Stimulated activated CD8-positive, alpha-beta memory T cell treated with anti-CD3 and anti-CD28 coated beads, Interleukin-7, amount 100 ng/mL, for 48 hours (primary cell): ENCODE results near the gene MSX2.

Source experiments
- DNase-seq, 2 donors: peaks; one replicate each; pipeline ENCODE4 v3.0.0-alpha.2; 2020; ENCODE audit warnings: low read depth in 1 of 2; ENCODE audit errors: extremely low read depth in 1 of 2

The MSX2 gene

DNA sequence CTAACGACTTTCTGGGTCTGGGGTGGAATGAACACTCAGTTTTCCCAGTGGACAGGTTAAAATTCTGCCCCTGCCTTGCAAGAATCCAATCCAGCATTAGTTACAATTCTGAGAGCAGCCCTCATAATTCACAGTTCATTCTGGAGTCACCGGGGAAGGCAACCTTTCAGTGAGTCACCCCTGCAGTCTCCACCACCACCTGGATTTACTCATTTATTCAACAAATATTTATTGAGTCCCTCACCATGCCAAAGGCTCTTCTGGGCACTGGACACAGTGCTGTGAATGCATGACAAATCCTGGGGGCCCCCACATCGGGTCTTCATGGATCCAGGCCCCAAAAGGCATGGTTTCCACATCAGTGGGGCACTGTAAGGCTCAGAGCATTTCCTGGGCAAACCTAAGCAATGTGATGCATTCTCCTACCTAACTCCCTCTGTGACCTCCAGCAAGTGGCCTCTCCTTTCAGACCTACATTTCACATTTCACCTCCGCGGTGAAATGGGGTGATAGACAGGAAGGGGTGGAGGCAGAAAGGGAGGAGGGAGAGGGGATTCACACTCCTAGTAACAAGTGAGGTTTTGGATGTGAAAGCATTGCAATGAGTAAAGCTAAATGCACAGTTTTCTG is 6.4 kb upstream of the MSX2 start:
- DNase-seq: no peak

DNA sequence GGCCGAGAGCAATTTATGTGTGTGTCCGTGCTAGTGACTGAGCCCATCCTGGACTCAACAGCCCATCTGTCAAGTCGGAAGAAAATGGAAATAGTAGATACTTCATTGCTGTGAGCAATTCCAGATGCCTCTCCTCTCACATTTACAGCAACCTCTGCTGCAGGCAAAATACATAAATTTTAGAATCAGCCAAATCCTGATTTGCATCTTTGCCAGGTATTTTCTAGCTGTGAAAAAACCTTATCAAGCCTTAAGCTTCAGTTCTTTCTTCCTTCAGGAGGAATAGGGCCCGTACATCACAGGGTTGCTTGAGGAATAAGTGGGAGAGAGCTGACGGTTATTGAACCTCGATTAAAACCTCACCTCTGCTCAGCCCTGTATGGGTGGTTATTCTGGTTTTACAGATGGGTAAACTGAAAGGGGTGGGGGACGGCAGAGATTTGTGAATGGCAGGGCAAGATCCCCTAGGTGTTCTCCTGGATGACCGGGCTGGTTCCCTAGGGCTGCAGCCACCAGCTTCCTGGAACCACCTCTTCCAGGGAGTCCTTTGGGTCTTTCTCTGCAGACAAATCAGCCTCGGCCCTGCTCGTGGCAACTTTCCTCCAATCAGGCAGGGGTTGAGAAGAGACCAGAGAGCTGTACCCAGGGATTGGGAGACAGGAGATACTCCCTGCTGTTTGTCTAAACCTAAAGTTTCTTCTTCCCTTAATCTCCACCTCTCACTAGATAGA is 5.3 kb upstream of the MSX2 start:
- DNase-seq: no peak

DNA sequence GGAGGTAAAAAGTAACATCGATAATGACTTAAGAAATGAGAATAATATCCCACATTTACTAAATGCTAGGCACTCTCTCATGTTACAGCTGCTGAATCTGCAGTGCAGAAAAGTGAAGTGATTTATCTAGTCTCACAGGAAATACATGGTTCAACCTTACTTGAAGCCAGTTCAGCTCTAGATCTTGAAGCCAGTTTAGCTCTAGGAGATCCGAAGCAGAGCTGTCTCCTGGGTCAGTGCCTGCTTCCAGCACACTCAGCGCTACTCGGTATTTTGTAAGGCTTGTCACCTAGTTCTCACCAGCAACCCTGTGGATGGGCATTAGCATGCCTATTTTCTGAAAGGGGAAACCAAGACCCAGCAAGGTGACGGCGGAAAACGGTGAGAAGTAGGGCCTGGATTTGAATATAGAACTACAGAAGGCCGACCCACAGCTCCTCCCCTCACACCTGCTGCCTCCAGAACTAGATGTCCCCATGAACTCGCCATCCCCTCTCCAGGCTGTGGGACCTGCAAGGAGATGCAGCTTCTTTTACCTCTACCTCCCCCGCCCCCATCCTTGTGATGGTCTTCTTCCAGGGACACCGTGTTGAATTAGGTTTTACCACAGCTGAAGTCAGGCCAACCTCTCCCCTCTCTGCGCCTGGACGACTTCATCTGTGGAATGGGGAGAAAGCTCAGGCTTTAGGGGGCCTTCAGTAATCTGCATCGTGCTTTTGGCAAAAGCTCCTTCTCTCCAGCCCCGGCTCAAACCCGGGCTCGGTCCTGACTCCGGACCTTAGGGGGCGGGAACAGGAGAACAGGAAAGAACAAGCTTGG is 4.4 kb upstream of the MSX2 start:
- DNase-seq: no peak

DNA sequence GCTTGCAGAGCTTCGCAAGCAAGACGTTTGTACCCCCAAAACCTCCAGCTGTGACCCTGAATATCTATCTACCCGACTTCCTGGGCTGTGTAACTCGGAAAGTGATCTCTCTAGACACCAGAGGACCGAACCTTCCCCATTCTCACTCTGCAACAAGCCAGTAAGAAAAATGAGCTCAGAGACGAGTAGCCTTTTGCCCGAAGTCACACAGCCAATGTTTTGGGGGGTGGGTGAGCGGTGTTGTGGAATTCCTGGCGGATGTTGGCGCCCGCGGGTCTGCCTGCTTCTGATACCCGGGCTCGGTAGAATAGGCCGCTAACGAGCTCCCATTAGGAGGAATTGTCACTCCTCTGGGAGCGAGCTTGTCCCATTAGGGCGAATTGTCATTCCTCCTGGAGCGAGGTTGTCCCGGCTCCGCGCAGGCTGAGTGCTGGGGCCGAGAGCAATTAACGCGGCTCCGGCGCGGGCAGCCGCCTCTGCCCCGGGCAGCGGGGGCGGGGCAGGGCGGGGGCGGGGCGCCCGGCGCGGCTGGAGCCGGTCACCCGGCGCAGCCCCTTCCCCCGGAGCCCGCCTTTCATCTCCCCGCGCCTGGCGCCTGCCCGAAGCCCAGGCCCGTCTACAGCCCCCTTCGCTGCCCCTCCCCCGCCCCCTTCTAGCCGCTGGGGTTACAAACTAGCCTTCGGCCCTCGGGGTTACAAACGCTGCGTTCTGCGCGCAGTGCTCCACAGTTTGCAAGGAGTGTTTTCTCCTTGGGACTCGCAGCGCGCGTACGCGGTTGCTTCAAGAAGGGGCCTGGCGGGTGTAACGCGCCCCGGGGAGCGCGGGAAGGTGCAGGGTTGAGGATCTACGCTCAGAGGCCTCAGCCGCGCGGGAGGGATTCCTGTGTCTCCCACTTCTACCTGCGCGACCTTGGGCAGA is 3.5 kb upstream of the MSX2 start:
- DNase-seq: no peak

DNA sequence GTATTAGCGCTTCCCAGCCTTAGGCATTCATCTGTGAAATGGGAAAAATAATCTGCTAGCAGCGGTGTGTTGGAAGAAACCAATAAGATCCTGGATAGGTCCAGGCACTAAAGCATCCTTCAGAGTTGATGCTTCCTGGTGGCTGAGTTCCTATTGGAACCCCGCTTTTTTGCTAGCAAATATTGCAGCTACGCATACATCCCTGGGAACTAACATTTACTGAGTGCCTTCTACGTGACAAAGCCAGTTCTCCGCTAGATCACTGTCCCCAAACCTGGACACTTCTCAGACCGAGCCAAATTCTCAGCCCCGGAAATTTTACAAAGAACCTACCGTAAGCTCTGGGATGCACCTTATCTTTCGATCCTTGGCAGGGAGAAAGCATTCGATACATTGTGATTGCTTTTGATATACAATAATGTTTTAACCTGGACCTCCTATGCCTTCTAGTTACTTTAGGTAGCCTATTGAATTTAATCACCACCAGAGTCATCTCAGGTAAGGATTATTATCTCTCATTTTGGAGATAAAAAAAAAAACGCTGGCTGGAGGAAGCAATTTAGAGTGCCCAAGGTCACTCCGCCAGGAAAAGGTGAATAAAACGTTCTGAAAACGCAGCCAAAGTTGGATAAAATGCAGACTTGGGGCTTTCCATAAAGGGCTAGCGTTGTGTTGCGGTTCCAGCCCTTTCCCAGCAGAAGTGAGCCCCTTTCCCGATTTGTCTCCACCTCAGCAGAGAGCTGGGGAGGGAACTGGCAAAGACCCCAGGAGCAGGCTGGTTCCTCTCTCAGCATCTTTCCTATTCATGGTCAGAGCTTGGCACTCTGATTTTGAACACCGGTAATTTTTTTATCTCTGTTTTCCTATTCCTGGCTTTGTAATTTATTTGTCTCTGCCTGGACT is 2.6 kb upstream of the MSX2 start:
- no peak for DNase-seq

DNA sequence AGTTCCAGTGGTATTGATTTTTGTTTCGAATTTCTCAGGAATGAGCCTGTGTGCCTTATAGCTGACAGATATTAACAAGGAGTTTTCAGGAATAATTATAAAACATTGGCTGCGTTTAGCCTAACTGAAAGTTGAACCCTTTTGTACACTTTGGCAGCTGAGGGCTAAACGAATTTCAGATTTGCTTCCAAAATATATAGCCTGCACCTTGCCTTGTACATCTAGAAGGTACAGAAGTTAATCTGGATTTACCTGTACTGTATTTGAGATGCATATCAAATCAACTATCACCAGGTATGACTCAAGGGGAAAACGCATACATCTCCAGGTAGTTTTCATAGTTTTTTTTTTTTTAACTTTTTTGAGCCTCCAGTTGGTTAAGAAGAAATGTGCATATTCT is 1.9 kb upstream of the MSX2 start:
- DNase-seq: no peak

DNA sequence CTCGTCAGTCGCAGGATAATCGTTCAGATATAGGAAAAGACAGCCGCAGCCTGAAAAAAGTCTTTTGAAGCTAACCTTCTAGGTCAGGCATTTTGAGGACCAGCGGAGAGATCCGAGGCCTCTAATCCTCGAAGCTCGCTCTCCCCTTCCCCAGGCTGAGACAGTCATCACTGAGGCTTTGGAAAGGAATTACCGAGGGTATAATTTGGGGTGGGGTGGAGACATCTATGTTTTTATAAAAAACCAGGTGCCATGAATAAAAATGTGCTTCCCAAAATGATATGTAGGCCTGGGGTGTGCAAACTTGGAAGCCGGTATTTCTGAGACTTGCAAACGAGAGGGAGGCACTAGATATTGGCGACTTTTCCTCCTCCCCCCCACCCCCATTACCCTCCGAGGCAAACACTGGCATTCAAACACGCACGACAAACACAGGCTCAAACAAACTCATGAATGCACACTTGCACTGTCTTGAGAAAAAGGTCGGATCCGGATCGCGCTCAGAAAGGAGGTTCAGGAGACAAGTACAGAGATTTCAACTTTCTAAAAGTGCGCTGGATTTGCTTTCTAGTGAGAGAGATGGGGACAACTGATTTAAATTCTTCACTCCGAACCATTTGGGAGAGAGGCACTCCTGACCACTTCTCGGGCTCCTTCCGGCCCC is 935 bp upstream of the MSX2 start:
- no peak for DNase-seq

DNA sequence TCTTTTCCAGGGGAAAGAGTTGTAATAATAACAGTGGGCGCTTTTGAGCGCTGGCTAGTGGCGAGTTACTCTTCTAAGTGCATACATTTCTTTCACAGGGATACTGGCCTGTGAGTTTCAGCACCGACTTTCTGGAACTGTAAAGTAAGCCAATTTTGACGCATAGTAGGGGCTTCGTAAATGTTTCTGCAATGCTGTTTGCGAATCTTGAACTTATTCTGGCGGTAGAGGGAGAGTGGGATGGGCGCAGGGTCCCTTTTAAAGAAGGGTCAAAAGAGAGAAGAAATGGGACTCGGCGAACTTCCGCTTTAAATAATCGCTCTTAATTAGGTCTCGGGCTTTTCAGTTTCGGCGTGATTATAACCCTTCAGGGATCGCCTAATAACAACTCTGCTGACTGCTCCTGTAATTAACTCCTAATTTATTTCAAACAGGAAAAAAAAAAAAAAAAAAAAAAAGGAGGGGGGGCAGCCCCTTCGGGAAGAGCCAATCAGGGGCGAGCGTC is 351 bp upstream of the MSX2 start:
- no peak for DNase-seq

DNA sequence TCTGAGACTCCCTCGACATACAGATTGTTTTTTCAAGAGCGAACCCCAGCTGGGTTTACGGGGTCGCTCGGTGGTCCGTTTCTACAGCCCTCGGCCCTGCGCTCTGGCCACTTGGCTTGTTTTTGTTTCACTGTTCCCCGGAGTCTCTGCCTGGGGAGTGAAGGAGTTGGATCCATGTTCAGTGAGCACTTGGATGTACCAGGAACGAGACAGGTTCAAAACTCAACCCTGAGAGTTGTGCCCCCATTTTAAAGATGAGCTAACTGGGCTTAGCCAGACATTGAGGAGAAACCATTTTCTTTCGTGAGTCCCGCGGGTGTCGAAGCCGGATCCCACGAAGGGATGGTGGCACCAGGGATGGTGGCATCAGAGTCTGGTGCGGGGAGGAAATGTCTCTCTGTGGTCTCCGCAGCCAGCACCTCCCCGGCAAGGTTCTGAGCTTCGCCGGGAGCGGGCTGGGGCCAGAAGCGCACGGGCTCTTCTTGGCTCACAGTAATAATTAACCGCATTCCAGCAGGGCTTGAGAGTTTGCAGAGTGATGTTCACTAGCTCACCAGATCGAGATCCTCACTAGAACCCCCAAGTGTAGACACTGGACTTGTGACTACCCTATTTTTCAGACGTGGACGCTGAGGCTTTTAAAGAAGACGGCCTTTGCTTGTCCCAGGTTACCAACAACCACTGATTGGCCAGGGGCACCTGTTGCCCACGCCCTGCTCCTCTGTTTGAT is 1.0 kb downstream of the MSX2 start:
- no peak for DNase-seq

DNA sequence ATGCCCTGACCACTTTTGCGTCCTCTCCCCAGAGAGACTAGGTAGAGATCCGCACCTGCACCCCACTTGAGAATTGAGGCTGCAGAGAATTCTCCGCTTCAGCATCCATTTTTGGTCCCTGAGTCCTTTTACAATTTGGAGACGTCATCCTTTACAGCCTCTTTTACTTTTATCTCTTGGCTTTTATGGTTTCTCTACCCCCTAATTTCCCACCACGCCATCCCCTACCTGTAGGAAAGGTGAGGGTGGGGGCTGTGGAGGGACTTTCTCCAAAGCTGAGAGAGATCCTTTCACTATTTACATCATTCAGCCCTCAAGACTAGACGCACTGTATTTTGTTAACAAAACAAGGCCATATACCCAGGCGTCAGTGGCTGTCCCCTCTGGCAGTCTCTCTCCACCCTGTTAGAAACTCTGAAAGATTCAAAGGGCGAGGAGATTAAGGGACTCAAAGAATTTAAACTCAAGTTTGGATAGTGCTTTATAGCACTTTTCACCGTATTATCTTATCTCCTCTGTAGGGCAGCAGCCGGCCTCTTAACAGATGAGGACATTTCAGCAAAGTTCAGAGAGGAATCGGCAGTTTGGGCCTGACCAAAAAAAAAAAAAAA is 1.7 kb downstream of the MSX2 start:
- DNase-seq: no peak

DNA sequence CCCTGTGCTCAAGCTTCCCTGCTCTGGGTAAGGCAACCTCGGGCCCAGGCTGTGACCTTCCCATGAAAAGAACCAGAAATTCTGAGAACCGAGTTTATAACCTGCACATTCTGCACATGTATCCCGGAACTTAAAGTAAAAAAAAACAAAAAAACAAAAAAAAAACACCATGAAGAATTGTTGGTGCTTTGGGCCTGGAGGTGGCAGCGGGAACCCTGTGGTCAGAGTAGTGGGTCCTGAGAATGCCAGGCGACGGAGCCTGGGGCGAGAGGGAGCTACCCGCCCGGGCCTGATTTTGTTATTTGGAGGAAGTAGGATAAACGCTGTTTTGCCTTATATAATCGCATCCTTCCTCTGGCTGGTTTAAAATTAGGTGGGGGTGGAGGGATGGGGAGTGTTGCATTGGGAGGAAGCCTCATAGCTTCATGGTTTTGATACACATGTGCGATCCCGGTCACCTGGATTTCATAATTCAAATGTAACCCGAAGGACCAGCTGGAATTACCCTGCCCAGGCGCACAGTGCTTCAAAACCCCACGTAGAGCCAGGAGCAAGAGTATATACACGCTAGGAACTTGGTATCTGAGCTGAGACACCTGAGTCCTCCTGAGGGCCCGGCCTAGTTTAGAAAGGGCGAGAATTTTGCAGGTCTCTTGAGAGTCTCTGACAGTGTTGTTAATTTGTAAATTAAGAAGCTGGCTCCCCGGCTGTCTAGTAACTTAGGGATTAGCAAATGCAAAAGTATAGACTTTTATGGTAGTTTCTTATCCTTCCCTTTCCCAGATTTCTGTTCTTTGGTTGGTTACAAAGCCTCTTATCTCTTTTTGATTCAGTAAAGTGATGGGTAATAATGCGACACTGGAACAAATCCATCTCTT is 2.8 kb downstream of the MSX2 start:
- no peak for DNase-seq

DNA sequence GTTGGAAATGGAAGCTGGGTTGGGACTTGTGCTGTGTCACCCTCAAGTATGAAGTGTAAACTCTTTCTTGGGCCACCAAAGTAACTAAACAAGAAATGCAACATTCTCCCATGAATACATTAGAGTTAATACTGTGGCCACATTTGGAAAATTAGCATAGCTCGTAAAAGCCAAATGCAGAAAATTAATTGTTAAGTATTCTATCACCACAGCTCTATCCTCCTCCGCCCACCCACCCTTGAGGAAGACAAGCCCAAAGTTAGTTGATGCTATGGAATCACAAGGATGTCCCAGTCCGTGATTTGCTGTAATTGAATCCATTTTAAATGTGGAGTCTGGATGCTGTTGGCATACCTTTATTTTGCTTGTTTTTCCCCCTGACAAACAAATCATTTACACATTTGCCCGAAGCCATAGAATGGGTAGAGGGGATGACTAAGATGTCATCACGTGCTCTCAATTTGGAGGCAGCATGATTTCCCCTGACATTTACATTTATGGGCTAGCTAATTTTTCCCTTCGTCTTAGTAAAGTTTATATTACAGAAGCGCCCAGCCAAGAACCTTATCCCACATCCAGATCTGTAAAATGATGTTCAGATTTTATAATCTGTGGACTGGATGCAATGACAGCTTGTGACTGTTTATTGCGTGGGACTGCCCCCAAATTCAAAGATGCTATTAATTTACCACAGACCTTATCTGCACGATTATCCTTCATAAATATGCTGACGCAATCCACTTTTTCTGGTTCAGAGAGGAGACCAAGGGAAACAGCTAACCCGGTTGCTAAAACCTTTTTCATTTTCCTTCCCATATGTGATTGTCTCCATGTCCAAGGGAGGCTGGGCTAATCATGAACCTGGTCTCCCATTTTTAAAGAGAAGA is 3.7 kb downstream of the MSX2 start:
- no peak for DNase-seq

DNA sequence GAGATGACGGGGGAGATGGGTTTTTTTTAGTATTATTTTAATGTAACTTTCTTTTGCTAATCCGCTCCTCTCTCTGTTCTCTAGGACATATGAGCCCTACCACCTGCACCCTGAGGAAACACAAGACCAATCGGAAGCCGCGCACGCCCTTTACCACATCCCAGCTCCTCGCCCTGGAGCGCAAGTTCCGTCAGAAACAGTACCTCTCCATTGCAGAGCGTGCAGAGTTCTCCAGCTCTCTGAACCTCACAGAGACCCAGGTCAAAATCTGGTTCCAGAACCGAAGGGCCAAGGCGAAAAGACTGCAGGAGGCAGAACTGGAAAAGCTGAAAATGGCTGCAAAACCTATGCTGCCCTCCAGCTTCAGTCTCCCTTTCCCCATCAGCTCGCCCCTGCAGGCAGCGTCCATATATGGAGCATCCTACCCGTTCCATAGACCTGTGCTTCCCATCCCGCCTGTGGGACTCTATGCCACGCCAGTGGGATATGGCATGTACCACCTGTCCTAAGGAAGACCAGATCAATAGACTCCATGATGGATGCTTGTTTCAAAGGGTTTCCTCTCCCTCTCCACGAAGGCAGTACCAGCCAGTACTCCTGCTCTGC is 4.8 kb downstream of the MSX2 start:
- no peak for DNase-seq

DNA sequence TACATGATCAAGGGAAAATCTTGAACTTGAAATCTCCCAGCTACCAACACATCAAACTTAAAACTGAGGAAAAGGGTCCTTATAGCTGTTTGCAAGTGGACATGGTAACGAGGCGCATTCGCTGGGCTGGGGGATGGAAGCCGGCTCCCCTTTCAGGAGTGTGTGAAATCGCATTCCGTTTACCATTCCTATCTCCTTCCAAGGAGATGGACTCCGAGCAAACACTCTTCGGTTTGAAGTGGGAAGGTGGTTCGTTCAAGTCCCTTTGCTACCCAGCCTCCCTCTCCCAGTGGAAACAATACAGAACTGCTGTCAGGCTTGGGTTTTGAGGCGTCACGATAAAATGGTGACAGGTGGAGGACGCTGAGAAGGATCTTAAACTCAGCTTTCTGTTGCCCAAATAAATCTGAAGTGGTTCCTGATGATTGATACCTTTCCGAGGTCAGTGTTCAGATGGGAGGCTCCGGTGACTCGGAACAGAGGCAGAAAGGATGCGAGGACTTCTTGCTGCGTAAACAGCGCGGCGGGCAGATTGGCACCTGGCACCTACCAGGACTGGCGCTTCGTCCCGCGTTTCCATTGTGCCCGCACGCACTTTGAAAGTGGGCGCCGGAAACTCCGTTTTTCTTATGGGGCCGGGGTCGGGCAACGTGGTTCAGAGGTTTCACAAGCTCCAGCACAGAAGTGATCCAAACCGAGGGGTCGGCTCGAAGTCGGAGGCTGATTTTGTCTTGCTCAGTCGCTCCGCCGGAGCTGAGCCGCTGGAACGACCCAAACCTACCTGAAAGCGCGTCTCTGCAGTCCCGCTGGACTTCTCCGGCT is 7.0 kb downstream of the MSX2 start:
- no peak for DNase-seq
